ENCODE measurements around the gene RAPGEF2. TPM values are rescaled to one million over a fixed set of nuclear protein-coding genes. Genes with fewer than 3 reads are reported as not detected.

The RAPGEF2 gene
- total and polyA plus RNA-seq, 11 donors = 10.6 to 75.9 (median 51.2) TPM

GRCh38 chr4:159349332-159349731 lies 246.5 kb downstream of the RAPGEF2 start:
- no peaks in the 10 kb centered on the region for H3K27me3 ChIP-seq
- no peak for ATAC-seq
- no peak overlapping the region for H3K4me3 ChIP-seq
- no peaks in the 10 kb centered on the region for H3K9me3 ChIP-seq
- WGBS, 4 donors = 74 to 86% (median 83%) methylated on average over 3 of the region's 3 CpGs
- H3K27ac ChIP-seq = peak overlapping the region in 1 of 12 donors; percentile 15
- no peak for TF ChIP-seq POLR2A (IDR thresholded peaks at IDR 0.05)
- TF ChIP-seq CTCF (IDR thresholded peaks at IDR 0.05) = no peak
- intact Hi-C loops (cut with DNase I) = loop anchor here in 1 of 10 donors (5.0 kb wide), 1 partner anchor 93 kb away; no protein-coding TSS in a partner anchor
- DNase-seq = no peak
- peaks cover 0 to 100% (median 90%) of the 10 kb centered on the region in 9 donors for H3K36me3 ChIP-seq
- peaks cover 0 to 62% (median 11%) of the 10 kb centered on the region in 12 donors for H3K4me1 ChIP-seq

GRCh38 chr4:159352609-159353008 lies 249.7 kb downstream of the RAPGEF2 start:
- Histone ChIP-seq H3K36me3 (peaks cover 0 to 100% (median 95%) of the 10 kb centered on the region in 9 donors), H3K9me3 (no peaks in the 10 kb centered on the region), H3K27ac (peak overlapping the region in 4 of 12 donors; percentile 3 to 58 (median 36)), H3K4me1 (peaks cover 0 to 40% (median 6%) of the 10 kb centered on the region in 12 donors), H3K4me3 (no peak overlapping the region), H3K27me3 (no peaks in the 10 kb centered on the region)
- no peak for TF ChIP-seq CTCF (IDR thresholded peaks at IDR 0.05)
- no peak for TF ChIP-seq POLR2A (IDR thresholded peaks at IDR 0.05)
- ATAC-seq = peak in 3 of 4 donors; percentile 37 to 55 (median 53)
- WGBS, 4 donors = 37 to 46% (median 39%) methylated on average over 7 of the region's 7 CpGs
- intact Hi-C loops (cut with DNase I) = loop anchor here in 4 of 10 donors (5.0 to 10.0 kb wide), 4 partner anchors 75 to 95 kb away; no protein-coding TSS in a partner anchor
- no peak for DNase-seq

GRCh38 chr4:159353422-159354116 lies 250.7 kb downstream of the RAPGEF2 start:
- peak; percentile 72 to 95 (median 86) for ATAC-seq
- H3K27ac ChIP-seq = peak overlapping the region in 4 of 12 donors; percentile 17 to 58 (median 36)
- DNase-seq = peak in 3 of 5 donors; percentile 39 to 74 (median 63)
- 56 to 75% (median 71%) methylated on average over 15 of the region's 15 CpGs for WGBS, 4 donors
- intact Hi-C loops (cut with DNase I) = loop anchor here in 4 of 10 donors (5.0 to 10.0 kb wide), 4 partner anchors 74 to 94 kb away; no protein-coding TSS in a partner anchor
- no peaks in the 10 kb centered on the region for H3K9me3 ChIP-seq
- TF ChIP-seq POLR2A (IDR thresholded peaks at IDR 0.05) (no peak), CTCF (IDR thresholded peaks at IDR 0.05) (no peak)
- peaks cover 0 to 100% (median 96%) of the 10 kb centered on the region in 9 donors for H3K36me3 ChIP-seq
- H3K4me1 ChIP-seq = peaks cover 0 to 46% (median 9%) of the 10 kb centered on the region in 12 donors
- H3K27me3 ChIP-seq = no peaks in the 10 kb centered on the region
- H3K4me3 ChIP-seq = no peak overlapping the region

- DNase-seq (no peak), ATAC-seq (no peak)
- Histone ChIP-seq H3K27me3 (no peaks in the 10 kb centered on the region), H3K4me1 (peaks cover 0 to 46% (median 7%) of the 10 kb centered on the region in 12 donors), H3K27ac (no peak overlapping the region), H3K9me3 (no peaks in the 10 kb centered on the region), H3K36me3 (peaks cover 0 to 100% (median 99%) of the 10 kb centered on the region in 9 donors), H3K4me3 (no peak overlapping the region)
- TF ChIP-seq POLR2A (IDR thresholded peaks at IDR 0.05) (no peak), CTCF (IDR thresholded peaks at IDR 0.05) (no peak)
- WGBS, 4 donors = 95 to 98% (median 97%) methylated on average over 3 of the region's 3 CpGs
- intact Hi-C loops (cut with DNase I) = loop anchor here in 1 of 10 donors (10.0 kb wide), 1 partner anchor 89 kb away; no protein-coding TSS in a partner anchor
Observed at GRCh38 chr4:159355466-159355865, 252.6 kb downstream of the RAPGEF2 start.
